ENCODE measurements around the gene CCNL1.
"Not testable (repeated sequence)": the region's sequence is repeated elsewhere in the genome, so short reads cannot be mapped to it uniquely, and the experiment has no call there.

The CCNL1 gene

DNA sequence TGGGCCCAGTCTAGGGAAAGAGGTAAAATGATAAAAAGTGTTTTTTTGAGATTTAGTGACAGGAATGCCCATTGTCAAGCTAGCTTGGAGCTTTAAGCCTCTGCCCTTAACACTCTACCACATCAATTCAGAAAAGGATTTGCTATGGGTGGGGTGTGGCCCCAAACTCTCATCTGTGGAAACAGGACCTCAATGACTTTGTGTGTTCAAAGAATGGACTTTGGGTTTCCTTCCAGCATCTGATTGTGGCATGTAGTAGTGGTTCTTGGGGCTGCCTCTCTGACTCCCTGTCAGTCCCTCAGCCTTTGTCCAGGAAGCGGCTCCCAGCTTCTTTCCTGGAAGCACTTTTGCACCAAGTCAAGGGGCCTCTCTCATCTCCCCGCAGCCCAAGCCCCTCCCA is 56.1 kb downstream of the CCNL1 start:
- no peak overlapping the region for H3K4me3 ChIP-seq (replicated peaks; ENCODE audit: insufficient read depth, low read length)
- no peak overlapping the region for H3K27ac ChIP-seq (replicated peaks)
- H3K27me3 ChIP-seq (ENCODE audit: insufficient read depth, poor library complexity, severe bottlenecking): no peaks in the 10 kb centered on the region
- no peak for DNase-seq (ENCODE audit: low read depth in 1 of 2, low spot score in 1 of 2)
- TF ChIP-seq GABPA (IDR thresholded peaks at IDR 0.05; ENCODE audit: low read depth): no peak
- TF ChIP-seq, protein P1, sequence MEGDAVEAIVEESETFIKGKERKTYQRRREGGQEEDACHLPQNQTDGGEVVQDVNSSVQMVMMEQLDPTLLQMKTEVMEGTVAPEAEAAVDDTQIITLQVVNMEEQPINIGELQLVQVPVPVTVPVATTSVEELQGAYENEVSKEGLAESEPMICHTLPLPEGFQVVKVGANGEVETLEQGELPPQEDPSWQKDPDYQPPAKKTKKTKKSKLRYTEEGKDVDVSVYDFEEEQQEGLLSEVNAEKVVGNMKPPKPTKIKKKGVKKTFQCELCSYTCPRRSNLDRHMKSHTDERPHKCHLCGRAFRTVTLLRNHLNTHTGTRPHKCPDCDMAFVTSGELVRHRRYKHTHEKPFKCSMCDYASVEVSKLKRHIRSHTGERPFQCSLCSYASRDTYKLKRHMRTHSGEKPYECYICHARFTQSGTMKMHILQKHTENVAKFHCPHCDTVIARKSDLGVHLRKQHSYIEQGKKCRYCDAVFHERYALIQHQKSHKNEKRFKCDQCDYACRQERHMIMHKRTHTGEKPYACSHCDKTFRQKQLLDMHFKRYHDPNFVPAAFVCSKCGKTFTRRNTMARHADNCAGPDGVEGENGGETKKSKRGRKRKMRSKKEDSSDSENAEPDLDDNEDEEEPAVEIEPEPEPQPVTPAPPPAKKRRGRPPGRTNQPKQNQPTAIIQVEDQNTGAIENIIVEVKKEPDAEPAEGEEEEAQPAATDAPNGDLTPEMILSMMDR (IDR thresholded peaks at IDR 0.05; ENCODE audit: insufficient read depth, low read length): no peak
- TF ChIP-seq, protein P2, sequence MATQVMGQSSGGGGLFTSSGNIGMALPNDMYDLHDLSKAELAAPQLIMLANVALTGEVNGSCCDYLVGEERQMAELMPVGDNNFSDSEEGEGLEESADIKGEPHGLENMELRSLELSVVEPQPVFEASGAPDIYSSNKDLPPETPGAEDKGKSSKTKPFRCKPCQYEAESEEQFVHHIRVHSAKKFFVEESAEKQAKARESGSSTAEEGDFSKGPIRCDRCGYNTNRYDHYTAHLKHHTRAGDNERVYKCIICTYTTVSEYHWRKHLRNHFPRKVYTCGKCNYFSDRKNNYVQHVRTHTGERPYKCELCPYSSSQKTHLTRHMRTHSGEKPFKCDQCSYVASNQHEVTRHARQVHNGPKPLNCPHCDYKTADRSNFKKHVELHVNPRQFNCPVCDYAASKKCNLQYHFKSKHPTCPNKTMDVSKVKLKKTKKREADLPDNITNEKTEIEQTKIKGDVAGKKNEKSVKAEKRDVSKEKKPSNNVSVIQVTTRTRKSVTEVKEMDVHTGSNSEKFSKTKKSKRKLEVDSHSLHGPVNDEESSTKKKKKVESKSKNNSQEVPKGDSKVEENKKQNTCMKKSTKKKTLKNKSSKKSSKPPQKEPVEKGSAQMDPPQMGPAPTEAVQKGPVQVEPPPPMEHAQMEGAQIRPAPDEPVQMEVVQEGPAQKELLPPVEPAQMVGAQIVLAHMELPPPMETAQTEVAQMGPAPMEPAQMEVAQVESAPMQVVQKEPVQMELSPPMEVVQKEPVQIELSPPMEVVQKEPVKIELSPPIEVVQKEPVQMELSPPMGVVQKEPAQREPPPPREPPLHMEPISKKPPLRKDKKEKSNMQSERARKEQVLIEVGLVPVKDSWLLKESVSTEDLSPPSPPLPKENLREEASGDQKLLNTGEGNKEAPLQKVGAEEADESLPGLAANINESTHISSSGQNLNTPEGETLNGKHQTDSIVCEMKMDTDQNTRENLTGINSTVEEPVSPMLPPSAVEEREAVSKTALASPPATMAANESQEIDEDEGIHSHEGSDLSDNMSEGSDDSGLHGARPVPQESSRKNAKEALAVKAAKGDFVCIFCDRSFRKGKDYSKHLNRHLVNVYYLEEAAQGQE (IDR thresholded peaks at IDR 0.05; ENCODE audit: insufficient replicate concordance, low read depth): no peak
- no peak for TF ChIP-seq POLR2AphosphoS5 (IDR thresholded peaks at IDR 0.05; ENCODE audit: low read depth)
- no peak for TF ChIP-seq SPI1 (IDR thresholded peaks at IDR 0.05; ENCODE audit: borderline replicate concordance, low read depth)

DNA sequence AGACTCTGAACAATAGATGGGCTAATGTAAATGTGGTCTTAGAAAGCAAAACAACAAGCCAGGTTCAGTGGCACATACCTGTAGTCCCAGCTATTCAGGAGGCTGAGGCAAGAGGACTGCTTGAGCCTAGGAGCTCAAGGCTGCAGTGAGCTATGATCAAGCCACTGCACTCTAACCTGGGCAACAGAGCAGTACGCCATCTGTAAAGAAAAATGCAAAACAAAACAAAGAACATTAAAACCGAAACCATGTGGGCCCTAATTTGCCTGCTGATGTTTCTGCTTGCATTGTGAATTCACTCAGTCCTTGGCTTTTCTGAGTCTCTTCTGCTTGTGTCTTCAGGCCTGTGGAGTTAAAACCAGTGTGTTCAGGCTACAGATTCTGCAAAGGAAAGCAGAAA is 56.7 kb downstream of the CCNL1 start:
- TF ChIP-seq SPI1 (IDR thresholded peaks at IDR 0.05; ENCODE audit: borderline replicate concordance, low read depth) (no peak), GABPA (IDR thresholded peaks at IDR 0.05; ENCODE audit: low read depth) (no peak), POLR2AphosphoS5 (IDR thresholded peaks at IDR 0.05; ENCODE audit: low read depth) (no peak)
- TF ChIP-seq, protein P1 (IDR thresholded peaks at IDR 0.05; ENCODE audit: insufficient read depth, low read length): no peak
- TF ChIP-seq, protein P2 (IDR thresholded peaks at IDR 0.05; ENCODE audit: insufficient replicate concordance, low read depth): no peak
- no peak for DNase-seq (ENCODE audit: low read depth in 1 of 2, low spot score in 1 of 2)
- Histone ChIP-seq H3K27me3 (ENCODE audit: insufficient read depth, poor library complexity, severe bottlenecking) (no peaks in the 10 kb centered on the region), H3K27ac (replicated peaks) (no peak overlapping the region), H3K4me3 (replicated peaks; ENCODE audit: insufficient read depth, low read length) (no peak overlapping the region)

DNA sequence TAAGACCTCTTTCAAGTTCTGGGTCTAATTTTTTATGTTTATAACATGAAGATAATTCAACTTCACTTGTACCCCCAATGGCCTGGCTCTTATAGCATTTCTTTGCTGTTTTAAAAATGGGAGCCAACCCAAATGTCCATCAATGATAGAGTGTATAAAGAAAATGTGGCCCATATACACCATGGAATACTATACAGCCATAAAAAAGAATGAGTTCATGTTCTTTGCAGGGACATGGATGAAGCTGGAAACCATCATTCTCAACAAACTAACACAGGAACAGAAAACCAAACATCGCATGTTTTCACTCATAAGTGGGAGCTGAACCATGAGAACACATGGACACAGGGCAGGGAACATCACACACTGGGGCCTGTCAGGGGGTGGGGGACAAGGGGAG is 57.4 kb downstream of the CCNL1 start:
- not testable (repeated sequence) for H3K27ac ChIP-seq (replicated peaks); H3K27me3 ChIP-seq (ENCODE audit: insufficient read depth, poor library complexity, severe bottlenecking); H3K4me3 ChIP-seq (replicated peaks; ENCODE audit: insufficient read depth, low read length); DNase-seq (ENCODE audit: low read depth in 1 of 2, low spot score in 1 of 2)

DNA sequence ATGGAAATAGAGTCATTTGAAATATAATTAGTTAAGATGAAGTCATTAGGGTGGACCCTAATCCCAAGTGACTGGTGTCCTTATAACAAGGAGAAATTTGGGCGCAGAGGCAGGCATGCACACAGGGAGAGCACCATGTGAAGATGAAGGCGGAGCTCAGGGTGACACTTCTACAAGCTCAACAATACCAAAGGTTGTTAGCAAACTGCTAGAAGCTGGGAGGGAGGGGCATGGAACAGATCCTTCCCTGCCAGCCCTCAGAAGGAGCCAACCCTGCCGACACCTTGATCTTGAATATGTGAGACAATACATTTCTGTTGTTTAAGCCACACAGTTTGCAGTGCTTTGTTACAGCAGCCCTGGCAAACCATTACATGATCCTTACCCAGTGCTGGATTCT is 57.8 kb downstream of the CCNL1 start:
- Histone ChIP-seq H3K4me3 (replicated peaks; ENCODE audit: insufficient read depth, low read length) (no peak overlapping the region), H3K27ac (replicated peaks) (peak overlapping the region; percentile 41; the same call in 1 of the 2 replicates), H3K27me3 (ENCODE audit: insufficient read depth, poor library complexity, severe bottlenecking) (no peaks in the 10 kb centered on the region)
- TF ChIP-seq SPI1 (IDR thresholded peaks at IDR 0.05; ENCODE audit: borderline replicate concordance, low read depth): no peak
- TF ChIP-seq, protein P2 (IDR thresholded peaks at IDR 0.05; ENCODE audit: insufficient replicate concordance, low read depth): no peak
- no peak for TF ChIP-seq POLR2AphosphoS5 (IDR thresholded peaks at IDR 0.05; ENCODE audit: low read depth)
- no peak for TF ChIP-seq GABPA (IDR thresholded peaks at IDR 0.05; ENCODE audit: low read depth)
- TF ChIP-seq, protein P1 (IDR thresholded peaks at IDR 0.05; ENCODE audit: insufficient read depth, low read length): no peak
- DNase-seq (ENCODE audit: low read depth in 1 of 2, low spot score in 1 of 2): no peak
